ENCODE measurements around the gene KRTAP10-9.

Gene KRTAP10-9

DNA sequence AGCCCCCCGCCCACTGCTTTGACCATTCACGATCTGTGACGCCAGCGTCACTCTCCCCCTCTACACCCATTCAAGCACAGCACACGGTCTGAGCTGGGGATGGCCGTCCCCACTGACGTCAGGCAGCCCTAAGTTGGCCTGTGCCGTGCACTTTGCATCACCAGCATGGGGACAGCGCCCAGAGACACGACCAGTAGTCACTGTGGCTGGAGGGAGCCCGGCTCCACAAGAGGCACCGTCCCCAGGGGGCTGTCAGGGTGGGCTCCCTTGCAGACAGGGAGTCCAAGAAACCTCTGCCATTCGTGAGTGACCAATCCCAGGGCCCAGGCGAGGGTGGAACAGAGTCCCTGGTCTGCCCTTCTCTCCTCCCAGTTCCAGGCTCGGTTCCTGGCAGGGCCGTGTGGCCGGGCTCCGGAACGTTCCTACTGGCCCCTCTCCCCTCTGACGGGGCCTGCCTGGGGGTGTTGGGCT lies 12.7 kb upstream of the KRTAP10-9 start:
- H3K4me3 ChIP-seq (ENCODE audit: low read depth, low read length): no peak overlapping the region
- DNase-seq (ENCODE audit: low read depth): no peak
- TF ChIP-seq, protein P1, sequence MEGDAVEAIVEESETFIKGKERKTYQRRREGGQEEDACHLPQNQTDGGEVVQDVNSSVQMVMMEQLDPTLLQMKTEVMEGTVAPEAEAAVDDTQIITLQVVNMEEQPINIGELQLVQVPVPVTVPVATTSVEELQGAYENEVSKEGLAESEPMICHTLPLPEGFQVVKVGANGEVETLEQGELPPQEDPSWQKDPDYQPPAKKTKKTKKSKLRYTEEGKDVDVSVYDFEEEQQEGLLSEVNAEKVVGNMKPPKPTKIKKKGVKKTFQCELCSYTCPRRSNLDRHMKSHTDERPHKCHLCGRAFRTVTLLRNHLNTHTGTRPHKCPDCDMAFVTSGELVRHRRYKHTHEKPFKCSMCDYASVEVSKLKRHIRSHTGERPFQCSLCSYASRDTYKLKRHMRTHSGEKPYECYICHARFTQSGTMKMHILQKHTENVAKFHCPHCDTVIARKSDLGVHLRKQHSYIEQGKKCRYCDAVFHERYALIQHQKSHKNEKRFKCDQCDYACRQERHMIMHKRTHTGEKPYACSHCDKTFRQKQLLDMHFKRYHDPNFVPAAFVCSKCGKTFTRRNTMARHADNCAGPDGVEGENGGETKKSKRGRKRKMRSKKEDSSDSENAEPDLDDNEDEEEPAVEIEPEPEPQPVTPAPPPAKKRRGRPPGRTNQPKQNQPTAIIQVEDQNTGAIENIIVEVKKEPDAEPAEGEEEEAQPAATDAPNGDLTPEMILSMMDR (conservative IDR thresholded peaks at IDR 0.05; ENCODE audit: low read depth, low read length): no peak

DNA sequence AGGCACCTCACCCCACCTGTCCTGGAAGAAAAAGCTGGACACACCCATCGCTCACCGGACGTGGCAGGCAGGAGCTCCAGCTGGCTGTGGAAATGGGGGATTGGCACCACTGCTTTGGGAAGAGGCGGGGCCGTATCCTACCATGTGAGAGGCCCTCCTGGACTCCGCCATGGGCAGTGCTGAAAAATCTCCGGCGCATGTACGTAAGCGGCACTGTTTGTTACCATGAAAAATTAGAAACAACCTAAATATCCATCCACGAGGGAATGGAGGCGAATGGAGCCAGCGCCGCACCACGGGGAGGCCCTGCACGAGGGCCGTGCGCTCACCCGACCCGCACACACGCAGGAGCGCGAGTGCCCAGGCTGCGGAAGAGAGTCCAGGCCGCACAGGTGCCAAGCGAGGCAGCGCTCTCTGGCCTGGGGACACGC lies 11.9 kb upstream of the KRTAP10-9 start:
- no peak overlapping the region for H3K4me3 ChIP-seq (ENCODE audit: low read depth, low read length)
- TF ChIP-seq, protein P1 (conservative IDR thresholded peaks at IDR 0.05; ENCODE audit: low read depth, low read length): no peak
- no peak for DNase-seq (ENCODE audit: low read depth)

DNA sequence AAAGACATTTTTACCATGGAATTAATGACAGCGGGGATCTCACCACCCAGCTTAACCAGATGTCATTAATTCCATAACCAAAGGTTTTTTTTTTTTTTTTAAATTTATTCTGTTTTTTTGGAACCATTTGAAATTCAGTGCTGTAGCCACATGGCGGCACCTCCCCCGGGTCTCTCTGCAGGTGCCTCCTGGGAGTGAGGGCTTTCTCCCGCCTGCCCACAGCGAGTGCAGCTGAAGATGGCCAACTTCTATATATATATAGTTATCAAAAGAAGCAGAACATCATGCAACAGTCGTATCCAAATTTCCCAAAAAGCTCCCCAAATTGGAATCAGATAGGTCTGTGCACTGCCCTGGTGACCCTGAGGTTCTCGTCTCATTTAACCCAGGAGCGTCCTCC lies 11.4 kb upstream of the KRTAP10-9 start:
- no peak for DNase-seq (ENCODE audit: low read depth)
- H3K4me3 ChIP-seq (ENCODE audit: low read depth, low read length): no peak overlapping the region
- TF ChIP-seq, protein P1 (conservative IDR thresholded peaks at IDR 0.05; ENCODE audit: low read depth, low read length): no peak

DNA sequence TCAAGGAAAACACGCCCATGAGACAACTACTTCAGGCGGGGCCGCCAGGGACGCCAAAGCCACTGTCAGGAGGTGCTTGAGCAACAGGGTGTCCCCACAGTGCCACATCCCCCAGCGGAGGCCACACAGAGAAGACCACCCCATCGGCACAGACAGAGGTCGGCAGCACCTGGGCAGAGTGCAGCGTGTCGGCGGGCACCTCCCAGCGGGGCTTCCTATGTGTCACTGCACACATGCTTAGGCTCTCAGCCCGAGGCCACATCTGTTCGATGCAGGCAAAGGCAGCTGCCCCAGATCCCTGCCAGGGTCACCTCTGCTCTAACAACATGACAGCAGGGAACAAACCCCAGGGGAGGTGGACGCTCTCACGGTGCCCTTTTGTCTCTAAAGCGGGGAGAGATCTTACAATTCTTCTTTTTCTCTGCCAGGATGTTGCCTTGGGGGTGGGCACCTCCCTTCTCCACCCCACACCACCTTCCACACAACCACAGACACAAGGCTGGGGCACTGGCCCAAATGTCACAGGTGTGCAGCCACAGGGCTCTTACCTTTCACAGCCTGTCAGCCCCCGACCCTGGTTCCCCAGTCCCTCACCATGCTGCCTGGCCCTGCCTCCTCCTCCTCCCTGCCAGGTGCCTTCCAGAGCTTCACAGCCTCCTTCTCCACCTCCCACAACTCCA lies 10.8 kb upstream of the KRTAP10-9 start:
- DNase-seq (ENCODE audit: low read depth): no peak
- H3K4me3 ChIP-seq (ENCODE audit: low read depth, low read length): no peak overlapping the region
- TF ChIP-seq, protein P1 (conservative IDR thresholded peaks at IDR 0.05; ENCODE audit: low read depth, low read length): no peak

DNA sequence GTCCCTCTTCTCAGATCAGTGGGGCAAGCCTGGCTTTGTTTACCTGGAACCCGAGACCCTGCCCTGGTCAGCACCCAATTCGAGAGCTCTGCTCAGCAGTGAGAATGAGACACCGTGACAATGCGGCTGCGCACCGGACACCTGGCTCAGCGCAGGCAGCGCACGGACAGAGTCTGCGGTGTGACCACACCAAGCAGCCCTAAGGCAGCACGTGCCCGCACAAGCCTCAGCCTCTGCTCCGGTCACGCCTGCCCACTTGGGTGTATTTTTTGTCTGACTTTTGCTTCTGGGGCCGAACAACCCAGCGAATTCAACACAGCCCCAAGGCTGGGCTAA lies 10.3 kb upstream of the KRTAP10-9 start:
- TF ChIP-seq, protein P1 (conservative IDR thresholded peaks at IDR 0.05; ENCODE audit: low read depth, low read length): no peak
- no peak for DNase-seq (ENCODE audit: low read depth)
- H3K4me3 ChIP-seq (ENCODE audit: low read depth, low read length): no peak overlapping the region

DNA sequence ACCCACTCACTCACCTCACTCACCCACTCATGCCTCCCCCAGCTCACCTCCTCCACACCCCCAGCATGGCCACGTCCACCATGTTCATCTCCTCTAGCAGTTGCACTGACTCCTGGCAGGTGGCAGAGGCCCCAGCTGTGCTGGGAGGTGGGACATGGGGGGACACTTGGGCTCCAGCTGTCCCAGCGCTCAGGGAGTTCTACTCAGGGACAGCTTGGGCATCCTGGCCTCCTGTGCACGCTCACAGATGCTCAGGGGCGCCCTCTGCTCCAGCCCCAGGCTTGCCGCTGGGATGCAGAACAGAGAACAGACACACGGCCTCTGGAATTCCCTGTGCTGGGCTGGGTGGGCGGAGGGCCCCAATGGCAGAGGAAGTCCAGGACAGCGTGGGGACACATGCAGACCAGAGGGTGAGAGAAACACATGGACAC lies 9.8 kb upstream of the KRTAP10-9 start:
- TF ChIP-seq, protein P1 (conservative IDR thresholded peaks at IDR 0.05; ENCODE audit: low read depth, low read length): no peak
- no peak for DNase-seq (ENCODE audit: low read depth)

DNA sequence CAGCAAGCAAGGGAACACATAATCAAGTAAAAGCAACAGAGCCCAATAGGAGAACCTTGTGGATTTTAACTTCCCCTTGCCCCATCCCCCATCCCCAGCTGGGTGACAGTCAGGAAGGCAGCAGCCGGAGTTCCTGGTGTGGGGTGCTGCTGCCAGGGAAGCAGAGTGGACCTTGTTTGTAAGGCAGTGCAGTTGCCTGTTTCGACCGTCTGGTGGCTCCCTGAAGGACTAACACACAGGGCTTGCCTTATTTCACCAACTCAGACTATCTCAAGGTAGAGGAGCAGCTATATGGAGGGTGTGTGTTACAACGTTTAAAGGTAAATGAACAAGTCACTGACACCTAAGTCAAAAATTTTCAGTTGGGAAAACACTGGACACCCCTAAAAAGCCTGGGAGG lies 8.4 kb upstream of the KRTAP10-9 start:
- peak; percentile 28 for DNase-seq (ENCODE audit: low read depth)
- no peak overlapping the region for H3K4me3 ChIP-seq (ENCODE audit: low read depth, low read length)
- TF ChIP-seq, protein P1 (conservative IDR thresholded peaks at IDR 0.05; ENCODE audit: low read depth, low read length): peak; percentile 42

More for the DNA sequence above, 9.8 kb upstream of the KRTAP10-9 start:
- H3K4me3 ChIP-seq (ENCODE audit: low read depth, low read length): no peak overlapping the region

Measured in choroid plexus epithelial cell (primary cell).